Endothelial cell (in vitro differentiated cells): ENCODE results near the gene LAMTOR1. TPM values are rescaled to one million over a fixed set of nuclear protein-coding genes. Genes with fewer than 3 reads are reported as not detected.

ENCODE experiments used
- DNase-seq: peaks from one replicate; pipeline ENCODE4 v3.0.0; 2021; ENCODE audit warnings: low spot score
- H3K27ac Mint-ChIP-seq: one replicate; pipeline ENCODE4 v1.8.0; 2021; ENCODE audit warnings: mixed read lengths, inconsistent platforms; ENCODE audit not compliant: unreplicated experiment
- H3K27me3 Mint-ChIP-seq: one replicate; pipeline ENCODE4 v1.8.0; 2021; ENCODE audit warnings: mild to moderate bottlenecking, moderate library complexity, mixed read lengths, inconsistent platforms; ENCODE audit not compliant: unreplicated experiment
- H3K36me3 Mint-ChIP-seq: one replicate; pipeline ENCODE4 v1.8.0; 2021; ENCODE audit warnings: mild to moderate bottlenecking, low read depth, mixed read lengths, inconsistent platforms; ENCODE audit not compliant: unreplicated experiment
- H3K4me1 Mint-ChIP-seq: one replicate; pipeline ENCODE4 v1.8.0; 2021; ENCODE audit warnings: mild to moderate bottlenecking, mixed read lengths, inconsistent platforms; ENCODE audit not compliant: unreplicated experiment
- H3K4me3 Mint-ChIP-seq: one replicate; pipeline ENCODE4 v1.8.0; 2021; ENCODE audit warnings: mild to moderate bottlenecking, mixed read lengths, inconsistent platforms; ENCODE audit not compliant: unreplicated experiment
- H3K9me3 Mint-ChIP-seq: one replicate; pipeline ENCODE4 v1.8.0; 2021; ENCODE audit warnings: mixed read lengths, inconsistent platforms; ENCODE audit not compliant: unreplicated experiment
- CTCF ChIP-seq: fragments of 200-600 bp; sonication (generic); IDR thresholded peaks from one replicate; pipeline ENCODE4 v1.5.0; 2021; ENCODE audit warnings: antibody characterized with exemption; ENCODE audit not compliant: unreplicated experiment
- microRNA-seq: library from miRNA; unstranded; fragments of <30 nt; microRNA quantifications from one replicate; pipeline ENCODE4, GENCODE V29; 2020; ENCODE audit not compliant: unreplicated experiment
- total RNA-seq: library from RNA; stranded (reverse); fragmentation: NEBNext Ultra II Directional; extraction: Animal tissue kit (Norgen Biotek cat#: 25700); gene quantifications from one replicate; pipeline ENCODE4 v1.2.1, GENCODE V29; 2021; ENCODE audit not compliant: unreplicated experiment

LAMTOR1 gene
- total RNA-seq, 1 donor from 2014 or later = 105 TPM

DNA sequence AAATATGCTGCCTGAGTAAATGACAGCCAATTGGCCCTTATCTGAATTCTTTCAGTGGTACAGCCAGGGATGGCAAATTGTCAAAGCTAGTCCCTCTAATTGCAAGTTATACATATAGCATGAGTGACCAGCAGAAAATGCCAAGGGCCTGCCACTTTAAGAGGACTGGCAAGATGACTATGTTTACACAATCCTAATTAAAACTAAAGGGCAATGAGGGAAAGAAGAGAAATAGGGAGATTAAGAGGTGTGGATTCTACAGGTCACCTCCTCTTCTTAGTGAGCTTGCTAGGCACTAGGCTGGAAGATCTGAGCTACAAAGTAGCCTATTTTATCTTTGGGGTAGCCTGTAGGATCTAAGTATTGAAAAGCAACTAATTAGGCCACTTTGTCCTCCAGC is 36.2 kb downstream of the LAMTOR1 start:
- peaks cover 50% of the 10 kb centered on the region for H3K4me1 Mint-ChIP-seq
- no peak overlapping the region for H3K4me3 Mint-ChIP-seq
- H3K27me3 Mint-ChIP-seq = peaks cover 4% of the 10 kb centered on the region
- H3K9me3 Mint-ChIP-seq = no peaks in the 10 kb centered on the region
- peaks cover 6% of the 10 kb centered on the region for H3K36me3 Mint-ChIP-seq
- no peak for TF ChIP-seq CTCF
- H3K27ac Mint-ChIP-seq = peak overlapping the region; percentile 70
- no peak for DNase-seq

GRCh38 chr11:72061739-72062396 is 41.2 kb downstream of the LAMTOR1 start:
- Mint-ChIP-seq H3K27ac (no peak overlapping the region), H3K27me3 (no peaks in the 10 kb centered on the region)

GRCh38 chr11:72058416-72059034 is 44.6 kb downstream of the LAMTOR1 start:
- Mint-ChIP-seq H3K4me1 (peaks cover 9% of the 10 kb centered on the region), H3K27me3 (no peaks in the 10 kb centered on the region), H3K9me3 (no peaks in the 10 kb centered on the region), H3K4me3 (no peak overlapping the region), H3K27ac (no peak overlapping the region), H3K36me3 (peaks cover 3% of the 10 kb centered on the region)
- DNase-seq = no peak
- TF ChIP-seq CTCF = no peak

More at GRCh38 chr11:72061739-72062396, 41.2 kb downstream of the LAMTOR1 start:
- H3K36me3 Mint-ChIP-seq = peaks cover 3% of the 10 kb centered on the region
- no peaks in the 10 kb centered on the region for H3K9me3 Mint-ChIP-seq
- no peak for DNase-seq
- H3K4me1 Mint-ChIP-seq = peaks cover 17% of the 10 kb centered on the region
- H3K4me3 Mint-ChIP-seq = no peak overlapping the region
- no peak for TF ChIP-seq CTCF

- Mint-ChIP-seq H3K36me3 (no peaks in the 10 kb centered on the region), H3K4me3 (no peak overlapping the region), H3K9me3 (no peaks in the 10 kb centered on the region), H3K4me1 (peaks cover 11% of the 10 kb centered on the region), H3K27ac (peak overlapping the region; percentile 88), H3K27me3 (no peaks in the 10 kb centered on the region)
- no peak for TF ChIP-seq CTCF
- DNase-seq = no peak
These were observed 54.2 kb downstream of the LAMTOR1 start for GRCh38 chr11:72048766-72049460.

Small RNA genes lying within 50 kb of the gene (microRNA-seq; reads per million reads assigned to microRNA genes)
- 0.42 reads per million for gene MIR3165

Other genes with a start within 250 kb of the LAMTOR1 start
- gene DEFB131B, start 224.8 kb downstream of the LAMTOR1 start, total RNA-seq = not detected
- 3.5 TPM for gene XNDC1N, start 174.7 kb downstream of the LAMTOR1 start, total RNA-seq
- 37.3 TPM for gene RNF121, start 174.3 kb downstream of the LAMTOR1 start, total RNA-seq
- gene IL18BP, start 104.4 kb downstream of the LAMTOR1 start, total RNA-seq = 17.7 TPM
- 173 TPM for gene NUMA1, start 22.8 kb downstream of the LAMTOR1 start, total RNA-seq
- gene LRRC51, start 22.4 kb downstream of the LAMTOR1 start, total RNA-seq = 5.8 TPM
- not detected for gene TOMT, start 2.6 kb upstream of the LAMTOR1 start, total RNA-seq
- 36.5 TPM for gene ANAPC15, start 9.4 kb upstream of the LAMTOR1 start, total RNA-seq
- not detected for gene FOLR3, start 32.4 kb upstream of the LAMTOR1 start, total RNA-seq
- gene FOLR1, start 88.8 kb upstream of the LAMTOR1 start, total RNA-seq = not detected
- not detected for gene FOLR2, start 113.5 kb upstream of the LAMTOR1 start, total RNA-seq
- 168 TPM for gene INPPL1, start 121.5 kb upstream of the LAMTOR1 start, total RNA-seq
- gene PHOX2A, start 140.9 kb upstream of the LAMTOR1 start, total RNA-seq = not detected